Measurements from ENCODE around the gene RHOV. TPM values are rescaled to one million over a fixed set of nuclear protein-coding genes. Genes with fewer than 3 reads are reported as not detected.

RHOV gene
- total and polyA plus RNA-seq, 5 donors from 2014 or later: 0.09 TPM; not detected in 4

- Histone ChIP-seq H3K4me3 (ENCODE audit: low read depth, low read length) (no peak overlapping the region), H3K4me1 (ENCODE audit: control insufficient read depth, insufficient read depth, low read length, poor library complexity, severe bottlenecking) (peaks cover 3% of the 10 kb centered on the region), H3K27me3 (ENCODE audit: control insufficient read depth, insufficient read depth, low read length) (no peaks in the 10 kb centered on the region), H3K36me3 (ENCODE audit: control insufficient read depth, insufficient read depth, low read length) (peaks cover 41% of the 10 kb centered on the region), H3K27ac (ENCODE audit: insufficient read depth, low read length, poor library complexity, severe bottlenecking) (no peak overlapping the region), H3K9me3 (ENCODE audit: control insufficient read depth in 2 of 2, low read length in 2 of 2) (no peaks in the 10 kb centered on the region)
- no peaks in the 10 kb centered on the region for H3K27me3 Mint-ChIP-seq
- DNase-seq (no peak), ATAC-seq (ENCODE audit: low read depth in 2 of 2) (no peak)
- H3K27ac Mint-ChIP-seq: no peak overlapping the region
- H3K4me1 Mint-ChIP-seq: peaks cover 6 to 51% (median 19%) of the 10 kb centered on the region in 4 donors
- H3K36me3 Mint-ChIP-seq: peaks cover 22% of the 10 kb centered on the region
- no peaks in the 10 kb centered on the region for H3K9me3 Mint-ChIP-seq
- H3K4me3 Mint-ChIP-seq: no peak overlapping the region
Observed at GRCh38 chr15:40901053-40901443, 27.0 kb upstream of the RHOV start.

- H3K4me1 ChIP-seq (ENCODE audit: control insufficient read depth, insufficient read depth, low read length, poor library complexity, severe bottlenecking): peaks cover 8% of the 10 kb centered on the region
- Mint-ChIP-seq H3K27me3 (no peaks in the 10 kb centered on the region), H3K27ac (no peak overlapping the region), H3K36me3 (peaks cover 24% of the 10 kb centered on the region), H3K4me1 (peaks cover 6 to 52% (median 21%) of the 10 kb centered on the region in 4 donors), H3K4me3 (no peak overlapping the region), H3K9me3 (no peaks in the 10 kb centered on the region)
- no peaks in the 10 kb centered on the region for H3K27me3 ChIP-seq (ENCODE audit: control insufficient read depth, insufficient read depth, low read length)
- no peak overlapping the region for H3K27ac ChIP-seq (ENCODE audit: insufficient read depth, low read length, poor library complexity, severe bottlenecking)
- no peak for DNase-seq
- H3K4me3 ChIP-seq (ENCODE audit: low read depth, low read length): no peak overlapping the region
- H3K9me3 ChIP-seq (ENCODE audit: control insufficient read depth in 2 of 2, low read length in 2 of 2): no peaks in the 10 kb centered on the region
- peaks cover 45% of the 10 kb centered on the region for H3K36me3 ChIP-seq (ENCODE audit: control insufficient read depth, insufficient read depth, low read length)
- no peak for ATAC-seq (ENCODE audit: low read depth in 2 of 2)
Observed at GRCh38 chr15:40900256-40901052, 26.4 kb upstream of the RHOV start.

- Mint-ChIP-seq H3K27me3 (no peaks in the 10 kb centered on the region), H3K9me3 (no peaks in the 10 kb centered on the region), H3K27ac (no peak overlapping the region), H3K4me1 (peaks cover 11 to 55% (median 27%) of the 10 kb centered on the region in 4 donors), H3K4me3 (no peak overlapping the region), H3K36me3 (peaks cover 24% of the 10 kb centered on the region)
- Histone ChIP-seq H3K27me3 (ENCODE audit: control insufficient read depth, insufficient read depth, low read length) (no peaks in the 10 kb centered on the region), H3K4me1 (ENCODE audit: control insufficient read depth, insufficient read depth, low read length, poor library complexity, severe bottlenecking) (peaks cover 16% of the 10 kb centered on the region), H3K27ac (ENCODE audit: insufficient read depth, low read length, poor library complexity, severe bottlenecking) (no peak overlapping the region), H3K4me3 (ENCODE audit: low read depth, low read length) (no peak overlapping the region), H3K9me3 (ENCODE audit: control insufficient read depth in 2 of 2, low read length in 2 of 2) (no peaks in the 10 kb centered on the region), H3K36me3 (ENCODE audit: control insufficient read depth, insufficient read depth, low read length) (peaks cover 45% of the 10 kb centered on the region)
- no peak for DNase-seq
- ATAC-seq (ENCODE audit: low read depth in 2 of 2): no peak
Observed at GRCh38 chr15:40899536-40900207, 25.6 kb upstream of the RHOV start.

GRCh38 chr15:40894681-40895448, 20.8 kb upstream of the RHOV start:
- Histone ChIP-seq H3K36me3 (ENCODE audit: control insufficient read depth, insufficient read depth, low read length) (peaks cover 18% of the 10 kb centered on the region), H3K4me1 (ENCODE audit: control insufficient read depth, insufficient read depth, low read length, poor library complexity, severe bottlenecking) (peaks cover 22% of the 10 kb centered on the region), H3K4me3 (ENCODE audit: low read depth, low read length) (peak overlapping the region; percentile 81), H3K27ac (ENCODE audit: insufficient read depth, low read length, poor library complexity, severe bottlenecking) (peak overlapping the region; percentile 82), H3K9me3 (ENCODE audit: control insufficient read depth in 2 of 2, low read length in 2 of 2) (no peaks in the 10 kb centered on the region), H3K27me3 (ENCODE audit: control insufficient read depth, insufficient read depth, low read length) (no peaks in the 10 kb centered on the region)
- H3K9me3 Mint-ChIP-seq: no peaks in the 10 kb centered on the region
- ATAC-seq (ENCODE audit: low read depth in 2 of 2): peak; percentile 44 to 47
- H3K27ac Mint-ChIP-seq: peak overlapping the region; percentile 98 to 99 (median 99)
- peaks cover 9% of the 10 kb centered on the region for H3K36me3 Mint-ChIP-seq
- H3K4me1 Mint-ChIP-seq: peaks cover 5 to 48% (median 26%) of the 10 kb centered on the region in 4 donors
- peak; percentile 52 to 80 (median 64) for DNase-seq
- H3K27me3 Mint-ChIP-seq: peaks cover 4% of the 10 kb centered on the region
- H3K4me3 Mint-ChIP-seq: peak overlapping the region; percentile 97 to 99 (median 99)

GRCh38 chr15:40893733-40894680, 20.0 kb upstream of the RHOV start, which contains the start of gene VPS18:
Gene VPS18, plus strand, starts transcription at chr15:40894450. Its CDS starts 319 bp downstream, at chr15:40894769.
- peak within 1 kb of the TSS; percentile 98 to 99 (median 99) for H3K27ac Mint-ChIP-seq
- H3K4me1 Mint-ChIP-seq: peaks cover 5 to 48% (median 26%) of the 10 kb centered on the region in 4 donors

GRCh38 chr15:40893019-40893670, 19.1 kb upstream of the RHOV start:
- H3K4me1 Mint-ChIP-seq: peaks cover 5 to 43% (median 24%) of the 10 kb centered on the region in 4 donors
- H3K36me3 Mint-ChIP-seq: peaks cover 4% of the 10 kb centered on the region
- no peaks in the 10 kb centered on the region for H3K9me3 Mint-ChIP-seq
- Histone ChIP-seq H3K27ac (ENCODE audit: insufficient read depth, low read length, poor library complexity, severe bottlenecking) (no peak overlapping the region), H3K9me3 (ENCODE audit: control insufficient read depth in 2 of 2, low read length in 2 of 2) (no peaks in the 10 kb centered on the region), H3K4me3 (ENCODE audit: low read depth, low read length) (no peak overlapping the region), H3K4me1 (ENCODE audit: control insufficient read depth, insufficient read depth, low read length, poor library complexity, severe bottlenecking) (peaks cover 22% of the 10 kb centered on the region), H3K27me3 (ENCODE audit: control insufficient read depth, insufficient read depth, low read length) (no peaks in the 10 kb centered on the region), H3K36me3 (ENCODE audit: control insufficient read depth, insufficient read depth, low read length) (peaks cover 8% of the 10 kb centered on the region)
- peak overlapping the region in 3 of 4 donors; percentile 91 to 99 (median 97) for H3K4me3 Mint-ChIP-seq
- H3K27ac Mint-ChIP-seq: peak overlapping the region in 2 of 3 donors; percentile 98 to 99
- H3K27me3 Mint-ChIP-seq: peaks cover 4% of the 10 kb centered on the region
- DNase-seq (no peak), ATAC-seq (ENCODE audit: low read depth in 2 of 2) (no peak)

More at GRCh38 chr15:40893733-40894680, 20.0 kb upstream of the RHOV start, which contains the start of gene VPS18:
- Histone ChIP-seq H3K4me3 (ENCODE audit: low read depth, low read length) (peak within 1 kb of the TSS; percentile 81), H3K36me3 (ENCODE audit: control insufficient read depth, insufficient read depth, low read length) (peaks cover 9% of the 10 kb centered on the region), H3K27me3 (ENCODE audit: control insufficient read depth, insufficient read depth, low read length) (no peaks in the 10 kb centered on the region), H3K27ac (ENCODE audit: insufficient read depth, low read length, poor library complexity, severe bottlenecking) (peak within 1 kb of the TSS; percentile 82), H3K4me1 (ENCODE audit: control insufficient read depth, insufficient read depth, low read length, poor library complexity, severe bottlenecking) (peaks cover 22% of the 10 kb centered on the region), H3K9me3 (ENCODE audit: control insufficient read depth in 2 of 2, low read length in 2 of 2) (no peaks in the 10 kb centered on the region)
- Mint-ChIP-seq H3K27me3 (peaks cover 4% of the 10 kb centered on the region), H3K9me3 (no peaks in the 10 kb centered on the region), H3K4me3 (peak within 1 kb of the TSS; percentile 97 to 99 (median 99)), H3K36me3 (peaks cover 9% of the 10 kb centered on the region)
- ATAC-seq (ENCODE audit: low read depth in 2 of 2): peak; percentile 97 to 98
- peak; percentile 98 for DNase-seq
